ENCODE data around the gene ARHGAP19. TPM values are rescaled to one million over a fixed set of nuclear protein-coding genes. Genes with fewer than 3 reads are reported as not detected.

Gene ARHGAP19
- total and polyA plus RNA-seq, 9 of the 15 experiments (the other 6 are each of a cell fraction or from before 2014, with no cell fraction given): 14.8 to 49.5 (median 26.8) TPM

DNA sequence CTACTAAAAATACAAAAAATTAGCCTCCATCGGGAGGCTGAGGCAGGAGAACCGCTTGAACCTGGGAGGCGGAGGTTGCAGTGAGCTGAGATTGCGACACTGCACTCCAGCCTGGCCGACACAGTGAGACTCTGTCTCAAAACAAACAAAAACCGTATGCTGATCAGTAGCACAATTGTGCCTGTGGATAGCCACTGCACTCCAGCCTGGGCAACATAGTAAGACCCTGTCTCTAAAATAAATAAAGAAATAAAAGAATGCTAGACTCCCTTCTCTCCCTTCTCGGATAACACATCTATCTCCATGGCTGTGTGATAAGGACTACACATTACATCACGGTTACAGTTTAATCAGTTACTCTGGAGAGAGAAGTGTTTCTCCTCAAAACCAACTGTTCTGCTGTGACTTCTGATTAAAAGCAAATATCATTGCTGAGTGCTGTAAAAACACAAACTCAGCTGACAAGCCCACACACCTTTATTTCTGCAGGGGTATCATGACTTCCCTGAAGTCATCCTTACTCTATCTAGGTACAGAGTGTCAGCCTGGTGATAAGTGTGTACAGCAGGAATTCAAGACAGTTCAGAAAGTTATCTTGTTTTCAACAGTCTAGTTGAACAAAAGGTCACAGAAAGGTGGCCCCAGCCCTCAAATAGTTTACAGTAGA lies 5.3 kb upstream of the ARHGAP19 start (continued):
- TF ChIP-seq E2F8 (IDR thresholded peaks at IDR 0.05; ENCODE audit: low read depth, partially characterized antibody) (no peak), CBFA2T3 (IDR thresholded peaks at IDR 0.05) (peak; percentile 95), PYGO2 (tag; IDR thresholded peaks at IDR 0.05) (no peak), CTBP1 (IDR thresholded peaks at IDR 0.05; ENCODE audit: borderline replicate concordance) (peak; percentile 64; the same call in 1 of the 2 replicates), HDAC1 (IDR thresholded peaks at IDR 0.05) (peak in 1 of 2 experiments; percentile 15; a peak in 1 of 4 replicates), ZNF384 (IDR thresholded peaks at IDR 0.05; ENCODE audit: low read depth, low read length) (no peak), GTF2E2 (tag; IDR thresholded peaks at IDR 0.05) (no peak), PATZ1 (CRISPR knock-in tag; IDR thresholded peaks at IDR 0.05; ENCODE audit: borderline replicate concordance) (no peak), C11orf30 (IDR thresholded peaks at IDR 0.05; ENCODE audit: low read depth) (peak; percentile 40), TCF3 (CRISPR knock-in tag; IDR thresholded peaks at IDR 0.05) (peak; percentile 84), NR2C2 (CRISPR knock-in tag; IDR thresholded peaks at IDR 0.05) (no peak), NR2C2 (tag; IDR thresholded peaks at IDR 0.05) (peak; percentile 44; the same call in 1 of the 2 replicates), MBD2 (IDR thresholded peaks at IDR 0.05; ENCODE audit: borderline replicate concordance, low read depth) (peak; percentile 52; the same call in 1 of the 2 replicates)
- TF ChIP-seq, protein P1, sequence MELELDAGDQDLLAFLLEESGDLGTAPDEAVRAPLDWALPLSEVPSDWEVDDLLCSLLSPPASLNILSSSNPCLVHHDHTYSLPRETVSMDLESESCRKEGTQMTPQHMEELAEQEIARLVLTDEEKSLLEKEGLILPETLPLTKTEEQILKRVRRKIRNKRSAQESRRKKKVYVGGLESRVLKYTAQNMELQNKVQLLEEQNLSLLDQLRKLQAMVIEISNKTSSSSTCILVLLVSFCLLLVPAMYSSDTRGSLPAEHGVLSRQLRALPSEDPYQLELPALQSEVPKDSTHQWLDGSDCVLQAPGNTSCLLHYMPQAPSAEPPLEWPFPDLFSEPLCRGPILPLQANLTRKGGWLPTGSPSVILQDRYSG (tag; conservative IDR thresholded peaks at IDR 0.05; ENCODE audit: low read depth): no peak

Data from K562 (cell line).